Uterus (tissue), 4 donors: ENCODE data around the gene NSG1. TPM values are rescaled to one million over a fixed set of nuclear protein-coding genes. Genes with fewer than 3 reads are reported as not detected.

ENCODE experiments used
- DNase-seq, 2 donors: peaks; one replicate each; pipeline ENCODE4 v3.0.0-alpha.2; 2019 to 2020
- H3K27ac ChIP-seq, 2 donors: fragments of 200-600 bp; sonication (generic); 1 replicate in 1 of 2; 2 replicates in 1 of 2; pipeline ENCODE4 v1.5.1; 2016 to 2018
- H3K27me3 ChIP-seq, 2 donors: fragments of 200-600 bp; sonication (generic); one replicate each; pipeline ENCODE4 v1.5.1; 2018 to 2019; ENCODE audit warnings: control low read depth in 1 of 2
- H3K36me3 ChIP-seq, 2 donors: fragments of 200-600 bp; sonication (generic); one replicate each; pipeline ENCODE4 v1.5.1; 2019; ENCODE audit warnings: control low read depth in 1 of 2
- H3K4me1 ChIP-seq, 2 donors: fragments of 200-600 bp; sonication (generic); one replicate each; pipeline ENCODE4 v1.5.1; 2018 to 2019; ENCODE audit warnings: control low read depth in 1 of 2
- H3K4me3 ChIP-seq, 2 donors: fragments of 200-600 bp; sonication (generic); 1 replicate in 1 of 2; 2 replicates in 1 of 2; pipeline ENCODE4 v1.5.1; 2018 to 2019; ENCODE audit warnings: mild to moderate bottlenecking in 1 of 2
- H3K9me3 ChIP-seq, 2 donors: fragments of 200-600 bp; sonication (generic); one replicate each; pipeline ENCODE4 v1.5.1; 2019; ENCODE audit warnings: control low read depth in 1 of 2
- POLR2A ChIP-seq, 2 donors: fragments of 450-650 bp; IDR thresholded peaks; one replicate each; pipeline ENCODE4 v1.6.1; 2016; ENCODE audit warnings: antibody characterized with exemption in 2 of 2, mild to moderate bottlenecking in 1 of 2, moderate library complexity in 1 of 2
- intact Hi-C: fragments of 100-400 bp; cut with DNase I; formaldehyde crosslinking; loops from one replicate; pipeline ENCODE4 v1.15.1; 2023; ENCODE audit warnings: low total_unique reads
- total RNA-seq, 4 donors: library from RNA; depleted of rRNA in 3 of 4; stranded (reverse); fragments of >200 nt in 3 of 4; gene quantifications; one replicate each; pipeline versions ENCODE4 v1.1.0 to v1.2.4, GENCODE V29; 2014 to 2023
- TF ChIP-seq, protein P1 (sequence below), 4 experiments: fragments of 200-600 bp in 2 of 4; fragments of 450-650 bp in 2 of 4; sonication (generic) in 2 of 4; IDR thresholded peaks; one replicate each; pipeline ENCODE4 v1.5.1; 2016 to 2019; ENCODE audit warnings: antibody characterized with exemption in 4 of 4, mild to moderate bottlenecking in 2 of 4, moderate library complexity in 1 of 4
- donor health status: DM: yes; HTN: yes; CAD: no.

Gene NSG1
- total RNA-seq, 4 donors from 2014 or later = 3.6 to 11.2 (median 3.8) TPM; not detected in 1

DNA sequence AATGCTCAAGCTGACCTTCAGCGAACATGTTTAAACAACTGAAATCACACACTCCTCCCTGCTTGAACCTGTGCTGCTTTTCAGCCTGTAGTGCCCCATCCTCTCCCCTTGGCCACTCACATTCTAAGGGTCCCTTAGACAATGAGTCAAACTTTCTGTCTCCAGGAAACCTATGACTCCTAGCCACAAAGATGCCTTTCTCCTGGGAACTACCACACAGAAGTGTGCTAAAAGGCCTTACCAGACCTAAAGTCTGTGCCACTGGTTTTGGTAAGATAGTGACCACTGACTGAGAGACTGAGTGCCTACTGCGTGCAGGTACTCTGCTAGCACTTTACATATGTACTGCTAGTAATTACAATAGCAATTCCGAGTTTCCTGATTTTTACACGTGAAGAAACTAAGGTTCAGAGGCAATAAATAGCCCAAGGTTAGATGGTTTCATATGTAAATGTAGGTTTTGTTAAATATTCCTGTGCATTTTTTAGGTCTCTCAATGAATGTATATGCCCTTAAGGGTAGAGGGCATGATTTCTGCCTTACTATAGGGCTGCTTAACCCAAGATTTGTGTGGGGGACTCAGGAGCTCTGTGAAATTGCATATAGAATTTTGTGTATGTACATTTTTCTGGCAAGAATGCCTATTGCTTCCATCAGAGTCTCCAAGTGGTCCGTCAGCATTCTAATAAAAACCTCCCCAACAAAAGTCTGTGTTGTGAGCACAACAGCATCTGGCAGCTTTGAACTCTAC lies 71.1 kb downstream of the NSG1 start:
- no peaks in the 10 kb centered on the region for H3K36me3 ChIP-seq

DNA sequence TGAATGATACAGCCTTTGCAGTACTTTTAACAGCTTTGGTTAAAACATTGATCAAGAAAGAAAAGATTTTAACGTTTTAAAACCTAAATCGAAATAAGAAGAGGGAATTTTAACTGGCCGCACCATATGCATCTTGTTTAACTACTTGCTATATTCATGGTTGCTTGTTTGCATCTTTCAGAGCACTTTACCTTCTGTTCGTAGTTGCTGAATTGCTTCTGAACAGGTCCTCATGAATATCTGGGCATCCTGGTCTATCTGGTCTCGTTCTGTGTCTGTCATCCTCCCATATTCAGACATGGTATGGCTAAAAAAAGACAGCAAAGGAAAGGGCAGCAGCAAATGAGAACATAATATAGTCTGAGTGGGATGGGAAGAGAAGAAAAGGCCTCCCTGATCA lies 72.3 kb downstream of the NSG1 start:
- DNase-seq = no peak
- Histone ChIP-seq H3K4me1 (no peaks in the 10 kb centered on the region), H3K27me3 (no peaks in the 10 kb centered on the region), H3K9me3 (no peaks in the 10 kb centered on the region), H3K4me3 (no peak overlapping the region), H3K36me3 (no peaks in the 10 kb centered on the region), H3K27ac (no peak overlapping the region)
- no peak for TF ChIP-seq POLR2A (IDR thresholded peaks at IDR 0.05)
- TF ChIP-seq, protein P1, sequence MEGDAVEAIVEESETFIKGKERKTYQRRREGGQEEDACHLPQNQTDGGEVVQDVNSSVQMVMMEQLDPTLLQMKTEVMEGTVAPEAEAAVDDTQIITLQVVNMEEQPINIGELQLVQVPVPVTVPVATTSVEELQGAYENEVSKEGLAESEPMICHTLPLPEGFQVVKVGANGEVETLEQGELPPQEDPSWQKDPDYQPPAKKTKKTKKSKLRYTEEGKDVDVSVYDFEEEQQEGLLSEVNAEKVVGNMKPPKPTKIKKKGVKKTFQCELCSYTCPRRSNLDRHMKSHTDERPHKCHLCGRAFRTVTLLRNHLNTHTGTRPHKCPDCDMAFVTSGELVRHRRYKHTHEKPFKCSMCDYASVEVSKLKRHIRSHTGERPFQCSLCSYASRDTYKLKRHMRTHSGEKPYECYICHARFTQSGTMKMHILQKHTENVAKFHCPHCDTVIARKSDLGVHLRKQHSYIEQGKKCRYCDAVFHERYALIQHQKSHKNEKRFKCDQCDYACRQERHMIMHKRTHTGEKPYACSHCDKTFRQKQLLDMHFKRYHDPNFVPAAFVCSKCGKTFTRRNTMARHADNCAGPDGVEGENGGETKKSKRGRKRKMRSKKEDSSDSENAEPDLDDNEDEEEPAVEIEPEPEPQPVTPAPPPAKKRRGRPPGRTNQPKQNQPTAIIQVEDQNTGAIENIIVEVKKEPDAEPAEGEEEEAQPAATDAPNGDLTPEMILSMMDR (IDR thresholded peaks at IDR 0.05) = no peak
- intact Hi-C loops = no loop called here

More for the DNA sequence above, 71.1 kb downstream of the NSG1 start:
- no peak for DNase-seq
- H3K4me1 ChIP-seq = no peaks in the 10 kb centered on the region
- no peaks in the 10 kb centered on the region for H3K9me3 ChIP-seq
- no peaks in the 10 kb centered on the region for H3K27me3 ChIP-seq
- H3K27ac ChIP-seq = no peak overlapping the region
- intact Hi-C loops = no loop called here
- TF ChIP-seq, protein P1 (IDR thresholded peaks at IDR 0.05) = no peak
- TF ChIP-seq POLR2A (IDR thresholded peaks at IDR 0.05) = no peak
- H3K4me3 ChIP-seq = no peak overlapping the region

DNA sequence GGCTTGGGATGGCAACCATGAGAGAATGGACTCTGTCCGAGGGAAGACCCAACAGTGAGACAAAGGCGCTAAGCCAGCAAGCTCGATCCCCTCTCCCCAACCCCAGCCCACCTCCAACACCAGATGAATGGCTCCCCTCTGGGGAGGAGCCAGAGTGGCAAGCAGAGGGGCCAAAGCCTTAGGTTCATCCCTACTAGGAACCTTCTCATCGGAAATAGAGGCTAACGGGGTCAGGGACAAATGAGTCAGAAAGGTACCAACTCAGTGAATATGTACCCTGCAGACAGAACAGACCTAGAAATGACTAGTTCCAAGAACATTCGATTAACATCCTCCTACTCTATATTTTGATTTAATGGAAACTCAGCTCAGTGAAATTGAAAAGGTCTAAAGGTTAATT lies 73.9 kb downstream of the NSG1 start:
- DNase-seq = no peak
- no peaks in the 10 kb centered on the region for H3K36me3 ChIP-seq
- intact Hi-C loops = no loop called here
- H3K27me3 ChIP-seq = no peaks in the 10 kb centered on the region
- H3K4me3 ChIP-seq = no peak overlapping the region
- TF ChIP-seq, protein P1 (IDR thresholded peaks at IDR 0.05) = no peak
- TF ChIP-seq POLR2A (IDR thresholded peaks at IDR 0.05) = no peak
- H3K9me3 ChIP-seq = no peaks in the 10 kb centered on the region
- no peak overlapping the region for H3K27ac ChIP-seq
- H3K4me1 ChIP-seq = no peaks in the 10 kb centered on the region

DNA sequence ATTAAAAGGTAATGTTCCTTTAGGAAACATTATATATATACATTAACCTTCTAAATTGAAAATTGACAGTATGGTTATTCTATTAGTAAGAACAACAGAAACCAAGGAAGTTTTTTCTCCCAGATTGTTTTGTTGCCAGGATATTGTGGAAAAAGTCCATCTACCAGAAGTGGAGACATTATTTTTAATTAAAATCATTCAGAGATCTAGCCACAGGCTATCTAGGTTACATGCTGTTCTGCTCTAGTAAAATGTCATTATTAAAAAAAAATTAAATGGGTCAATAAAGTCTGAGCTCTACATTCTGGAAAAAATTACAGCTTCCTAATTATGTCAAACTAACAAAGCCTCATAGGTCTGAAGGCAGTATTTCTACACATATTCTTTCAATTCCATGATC lies 74.3 kb downstream of the NSG1 start:
- H3K4me1 ChIP-seq = no peaks in the 10 kb centered on the region
- no peak overlapping the region for H3K27ac ChIP-seq
- intact Hi-C loops = no loop called here
- TF ChIP-seq POLR2A (IDR thresholded peaks at IDR 0.05) = no peak
- DNase-seq = no peak
- no peaks in the 10 kb centered on the region for H3K27me3 ChIP-seq
- no peaks in the 10 kb centered on the region for H3K36me3 ChIP-seq
- no peak overlapping the region for H3K4me3 ChIP-seq
- no peaks in the 10 kb centered on the region for H3K9me3 ChIP-seq

DNA sequence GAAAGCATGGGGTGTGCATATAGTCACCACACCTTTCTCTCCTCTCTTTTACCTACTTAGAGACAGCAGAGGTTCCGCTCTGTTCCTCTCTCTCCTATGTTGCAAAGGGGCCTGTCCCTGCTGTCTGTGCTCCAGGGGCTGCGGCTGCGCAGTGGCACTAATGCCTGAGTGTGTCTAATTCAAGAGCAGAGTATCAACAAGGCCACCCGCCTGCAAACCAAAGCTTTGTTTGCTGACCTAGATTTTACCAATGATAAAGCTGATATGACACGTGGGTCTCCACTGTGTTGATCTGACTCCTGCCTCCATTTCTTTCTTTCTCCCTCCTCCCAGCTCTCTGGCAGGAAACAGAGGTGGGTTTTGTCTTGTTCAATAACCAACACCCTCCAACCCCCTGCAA lies 74.9 kb downstream of the NSG1 start:
- H3K4me3 ChIP-seq = no peak overlapping the region
- H3K36me3 ChIP-seq = no peaks in the 10 kb centered on the region
- no peaks in the 10 kb centered on the region for H3K4me1 ChIP-seq
- intact Hi-C loops = no loop called here
- TF ChIP-seq POLR2A (IDR thresholded peaks at IDR 0.05) = no peak
- TF ChIP-seq, protein P1 (IDR thresholded peaks at IDR 0.05) = no peak
- H3K27ac ChIP-seq = no peak overlapping the region
- no peaks in the 10 kb centered on the region for H3K9me3 ChIP-seq
- H3K27me3 ChIP-seq = no peaks in the 10 kb centered on the region
- DNase-seq = no peak
